IMR-90 (cell line): ENCODE results near the gene KCNIP3. TPM values are rescaled to one million over a fixed set of nuclear protein-coding genes. Genes with fewer than 3 reads are reported as not detected.

Experiments
- ATAC-seq: fragments of 200-7000 bp; cut with Tn5 transposase; 2 replicates; pipeline ENCODE4 v1.9.1; 2020; ENCODE audit warnings: low read depth, mild to moderate bottlenecking, moderate library complexity
- BruUV-seq: library from RNA; stranded (reverse); fragments of 400-500 nt; replicated peaks from 2 replicates; lab custom pipeline; 2021; lab: Mats Ljungman, UMichigan
- CTCF ChIA-PET: fragments of 300-600 bp; formaldehyde crosslinking; extraction: SDS; loops from one replicate; lab custom pipeline; 2021; ENCODE audit warnings: antibody characterized with exemption; lab: Yijun Ruan, JAX
- POLR2A ChIA-PET: fragments of 300-600 bp; sonication (Branson Sonifier 250); formaldehyde crosslinking; loops from one replicate; lab custom pipeline; 2022; ENCODE audit warnings: antibody characterized with exemption; ENCODE audit not compliant: unreplicated experiment; lab: Charles Lee
- DNase-seq: peaks from one replicate; pipeline ENCODE4 v3.0.0; 2013
- H2AFZ ChIP-seq: replicated peaks from 2 replicates; pipeline ENCODE3; 2013; ENCODE audit warnings: low read length, mild to moderate bottlenecking; ENCODE audit not compliant: poor library complexity
- H2AK5ac ChIP-seq: 2 replicates; pipeline ENCODE4 v1.6.1; 2013; ENCODE audit warnings: low read depth, low read length, inconsistent platforms
- H2AK9ac ChIP-seq: replicated peaks from 2 replicates; pipeline ENCODE3; 2013; ENCODE audit warnings: mild to moderate bottlenecking, low read depth, low read length, moderate library complexity; ENCODE audit not compliant: poor library complexity
- H2BK120ac ChIP-seq: 2 replicates; pipeline ENCODE4 v1.6.1; 2013; ENCODE audit warnings: low read depth, low read length, inconsistent platforms
- H2BK15ac ChIP-seq: 3 replicates; pipeline ENCODE4 v1.6.1; 2013; ENCODE audit warnings: low read depth, low read length, inconsistent platforms
- H2BK20ac ChIP-seq: 2 replicates; pipeline ENCODE4 v1.6.1; 2013; ENCODE audit warnings: low read depth, mild to moderate bottlenecking, inconsistent platforms, low read length, moderate library complexity
- H2BK5ac ChIP-seq: 2 replicates; pipeline ENCODE4 v1.6.1; 2013; ENCODE audit warnings: mild to moderate bottlenecking, low read depth, low read length, inconsistent platforms; ENCODE audit not compliant: poor library complexity, severe bottlenecking
- H3K14ac ChIP-seq: replicated peaks from 2 replicates; pipeline ENCODE4 v1.6.1; 2013; ENCODE audit warnings: low read depth, low read length, inconsistent platforms
- H3K18ac ChIP-seq: 2 replicates; pipeline ENCODE4 v1.6.1; 2013; ENCODE audit warnings: low read depth, low read length, control low read depth
- H3K23ac ChIP-seq: 2 replicates; pipeline ENCODE4 v1.6.1; 2013; ENCODE audit warnings: low read depth, low read length, inconsistent platforms
- H3K27ac ChIP-seq: 2 replicates; pipeline ENCODE4 v1.5.1; 2013; ENCODE audit warnings: mild to moderate bottlenecking, control low read depth, low read length; ENCODE audit not compliant: insufficient read depth
- H3K27me3 ChIP-seq: 2 replicates; pipeline ENCODE4 v1.6.1; 2013; ENCODE audit warnings: low read length; ENCODE audit not compliant: control insufficient read depth, insufficient read depth
- H3K36me3 ChIP-seq: 2 replicates; pipeline ENCODE4 v1.6.1; 2013; ENCODE audit warnings: low read length, mixed read lengths; ENCODE audit not compliant: control insufficient read depth, insufficient read depth
- H3K4ac ChIP-seq: 2 replicates; pipeline ENCODE4 v1.6.1; 2013; ENCODE audit warnings: low read depth, low read length, inconsistent platforms
- H3K4me1 ChIP-seq: 2 replicates; pipeline ENCODE4 v1.6.1; 2013; ENCODE audit warnings: low read length, mixed read lengths; ENCODE audit not compliant: control insufficient read depth, insufficient read depth
- H3K4me2 ChIP-seq: 2 replicates; pipeline ENCODE4 v1.6.1; 2013; ENCODE audit warnings: low read depth, mild to moderate bottlenecking, control low read depth, low read length, moderate library complexity
- H3K4me3 ChIP-seq: 2 replicates; pipeline ENCODE4 v1.5.1; 2013; ENCODE audit warnings: low read depth, mild to moderate bottlenecking, control low read depth, low read length, moderate library complexity; ENCODE audit not compliant: insufficient read depth
- H3K56ac ChIP-seq: 2 replicates; pipeline ENCODE4 v1.6.1; 2013; ENCODE audit warnings: low read length, inconsistent platforms; ENCODE audit not compliant: insufficient read depth; ENCODE audit errors: extremely low read depth
- H3K79me1 ChIP-seq, 2 experiments: 2 replicates each; pipeline ENCODE4 v1.6.1; 2013; ENCODE audit warnings: low read length in 2 of 2, inconsistent platforms in 1 of 2, low read depth in 1 of 2
- H3K9ac ChIP-seq: 2 replicates; pipeline ENCODE4 v1.6.1; 2013; ENCODE audit warnings: low read depth, low read length, control low read depth
- H3K9me1 ChIP-seq: 2 replicates; pipeline ENCODE4 v1.6.1; 2013; ENCODE audit warnings: low read length, inconsistent platforms; ENCODE audit not compliant: insufficient read depth
- H3K9me3 ChIP-seq: 2 replicates; pipeline ENCODE4 v1.6.1; 2013; ENCODE audit warnings: low read length; ENCODE audit not compliant: control insufficient read depth, insufficient read depth
- H4K20me1 ChIP-seq: 2 replicates; pipeline ENCODE4 v1.6.1; 2013; ENCODE audit warnings: low read length, inconsistent platforms; ENCODE audit not compliant: insufficient read depth
- H4K5ac ChIP-seq: 2 replicates; pipeline ENCODE4 v1.6.1; 2013; ENCODE audit warnings: mild to moderate bottlenecking, low read depth, low read length, control low read depth
- H4K8ac ChIP-seq, 2 experiments: 2 replicates each; pipeline ENCODE4 v1.6.1; 2013; ENCODE audit warnings: low read depth in 2 of 2, low read length in 2 of 2, control low read depth in 1 of 2, inconsistent platforms in 1 of 2
- H4K91ac ChIP-seq: 2 replicates; pipeline ENCODE4 v1.6.1; 2013; ENCODE audit warnings: low read depth, low read length, inconsistent platforms; ENCODE audit not compliant: insufficient read depth
- BHLHE40 ChIP-seq: fragments of 150-350 bp; IDR thresholded peaks from 2 replicates; pipeline ENCODE4 v1.6.1; 2016; ENCODE audit warnings: mild to moderate bottlenecking, low read depth, low read length
- MAZ ChIP-seq: IDR thresholded peaks from 2 replicates; pipeline ENCODE4 v1.6.1; 2012; ENCODE audit warnings: low read depth, mild to moderate bottlenecking, low read length, improper control_type of control experiment, moderate library complexity, borderline replicate concordance
- NFE2L2 ChIP-seq: fragments of 150-350 bp; IDR thresholded peaks from 2 replicates; pipeline ENCODE4 v1.6.1; 2016; ENCODE audit warnings: low read depth, mild to moderate bottlenecking, low read length
- WGBS, 2 experiments: methylation state at CpG; one replicate each; pipeline versions ENCODE4 v1.1.5 to v1.1.7; 2013; ENCODE audit warnings: missing lambda C conversion rate in 2 of 2; ENCODE audit not compliant: insufficient read length in 1 of 2; ENCODE audit errors: extremely low coverage in 2 of 2; 5-methylcytosine and 5-hydroxymethylcytosine counted together
- dilution Hi-C: fragments of 300-500 bp; cut with HindIII; formaldehyde crosslinking; loops from one replicate; pipeline ENCODE4 v1.14.3; 2018; ENCODE audit warnings: low sequenced_read_pairs; ENCODE audit not compliant: unreplicated experiment
- in situ Hi-C: fragments of 300-500 bp; cut with MboI; formaldehyde crosslinking; loops from 3 replicates; pipeline ENCODE4 v1.14.3; 2019; ENCODE audit warnings: low sequenced_read_pairs, inconsistent platforms, mixed read lengths
- intact Hi-C: fragments of 100-400 bp; cut with micrococcal nuclease; formaldehyde crosslinking; loops from 2 replicates; pipeline ENCODE4 v1.10.0; 2022
- polyA plus RNA-seq, 3 experiments: library from polyadenylated mRNA; depleted of rRNA; stranded (reverse); fragments of >200 nt; gene quantifications; 2 replicates each; pipeline ENCODE4 v1.2.3, GENCODE V29; 2012; ENCODE audit warnings: low replicate concordance in 1 of 3
- total RNA-seq: library from RNA; depleted of rRNA; stranded (reverse); fragments of >200 nt; gene quantifications from 2 replicates; pipeline ENCODE4 v1.2.3, GENCODE V29; 2012

Gene KCNIP3
- total and polyA plus RNA-seq, 2 of the 4 experiments (the other 2 are of a cell fraction) = 0.72 to 1.4 TPM

GRCh38 chr2:95346231-95346737 is 49.1 kb downstream of the KCNIP3 start:
- CTCF ChIA-PET = interaction anchor here (1.5 kb wide), 3 partner anchors 12 to 115 kb away, joined by 5 to 10 read pairs (median 6); no protein-coding TSS in a partner anchor
- Histone ChIP-seq H4K20me1 (no peaks in the 10 kb centered on the region), H3K4me2 (peak overlapping the region; percentile 72), H3K36me3 (no peaks in the 10 kb centered on the region), H3K27ac (no peak overlapping the region; the same call in 1 of the 2 replicates), H3K9ac (no peak overlapping the region), H3K9me3 (no peaks in the 10 kb centered on the region), H3K14ac (no peak overlapping the region), H3K79me1 (no peaks in the 10 kb centered on the region), H2BK5ac (no peak overlapping the region), H3K4me3 (peak overlapping the region; percentile 52), H2AK9ac (peak overlapping the region; percentile 83), H4K5ac (no peak overlapping the region), H3K9me1 (no peaks in the 10 kb centered on the region), H3K4ac (no peak overlapping the region), H2AFZ (peak overlapping the region; percentile 95), H2BK120ac (no peak overlapping the region), H2BK15ac (no peak overlapping the region), H4K91ac (no peak overlapping the region), H3K27me3 (peaks cover 27% of the 10 kb centered on the region), H4K8ac (no peak overlapping the region), H2AK5ac (no peak overlapping the region), H3K23ac (no peak overlapping the region), H3K18ac (no peak overlapping the region), H3K56ac (no peak overlapping the region), H2BK20ac (no peak overlapping the region), H3K4me1 (peaks cover 3% of the 10 kb centered on the region; the same call in 1 of the 2 replicates)
- TF ChIP-seq MAZ (peak; percentile 68; the same call in 1 of the 2 replicates), BHLHE40 (peak; percentile 76; the same call in 1 of the 2 replicates), NFE2L2 (no peak)
- ATAC-seq = peak; percentile 73
- POLR2A ChIA-PET = no interaction called here
- no TSS peak for BruUV-seq
- 0% methylated on average over 37 of the region's 88 CpGs; no CpG with 5 or more reads in 1 of the 2 experiments for WGBS, 2 experiments
- dilution Hi-C loops = no loop called here
- in situ Hi-C loops = no loop called here
- peak; percentile 29 for DNase-seq
- intact Hi-C loops = loop anchor here (5.0 kb wide), 2 partner anchors 224 to 381 kb away; partner anchors contain the start of gene MRPS5
